Spleen (tissue), 11 donors: ENCODE data around the gene MCCC1. TPM values are rescaled to one million over a fixed set of nuclear protein-coding genes. Genes with fewer than 3 reads are reported as not detected.
A peak's percentile ranks its signal among the peaks of the same experiment; 100 is the strongest.

ENCODE experiments used
- DNase-seq: peaks from one replicate; pipeline ENCODE4 v3.0.0-alpha.2; 2020
- H3K27ac ChIP-seq, 8 donors: fragments of 200-600 bp; sonication (generic) in 7 of 8; 1 replicate in 4 of 8; 2 replicates in 4 of 8; pipeline versions ENCODE4 v1.5.0 to v1.8.0; 2016 to 2021; ENCODE audit warnings: inconsistent platforms in 4 of 8, mild to moderate bottlenecking in 4 of 8, moderate library complexity in 1 of 8
- H3K27me3 ChIP-seq, 7 donors: fragments of 200-600 bp; sonication (generic) in 6 of 7; replicated peaks in 1 of 7; 1 replicate in 4 of 7; 2 replicates in 3 of 7; pipeline versions ENCODE4 v1.5.0 to v1.8.0; 2016 to 2021; ENCODE audit warnings: inconsistent platforms in 3 of 7, mild to moderate bottlenecking in 1 of 7
- H3K36me3 ChIP-seq, 6 donors: fragments of 200-600 bp; sonication (generic) in 5 of 6; 1 replicate in 4 of 6; 2 replicates in 2 of 6; pipeline versions ENCODE4 v1.5.0 to v1.8.0; 2016 to 2021; ENCODE audit warnings: inconsistent platforms in 2 of 6
- H3K4me1 ChIP-seq, 6 donors: fragments of 200-600 bp; sonication (generic) in 5 of 6; 1 replicate in 3 of 6; 2 replicates in 3 of 6; pipeline versions ENCODE4 v1.5.0 to v1.8.0; 2016 to 2021; ENCODE audit warnings: inconsistent platforms in 3 of 6
- H3K4me3 ChIP-seq, 8 donors: fragments of 200-600 bp; sonication (generic) in 7 of 8; 1 replicate in 4 of 8; 2 replicates in 4 of 8; pipeline versions ENCODE4 v1.5.0 to v1.8.0; 2016 to 2021; ENCODE audit warnings: inconsistent platforms in 4 of 8, mild to moderate bottlenecking in 4 of 8, moderate library complexity in 2 of 8
- H3K9me3 ChIP-seq, 8 donors: fragments of 200-600 bp; sonication (generic) in 7 of 8; 1 replicate in 4 of 8; 2 replicates in 4 of 8; pipeline versions ENCODE4 v1.5.0 to v1.8.0; 2016 to 2021; ENCODE audit warnings: inconsistent platforms in 4 of 8
- CTCF ChIP-seq, 11 experiments: fragments of 200-600 bp in 7 of 11; fragments of 450-650 bp in 4 of 11; sonication (generic) in 4 of 11; IDR thresholded peaks in 8 of 11; conservative IDR thresholded peaks in 3 of 11; 1 replicate in 7 of 11; 2 replicates in 4 of 11; pipeline versions ENCODE4 v1.4.0 to v1.8.0; 2016 to 2021; ENCODE audit warnings: antibody characterized with exemption in 11 of 11, inconsistent platforms in 4 of 11, mild to moderate bottlenecking in 1 of 11
- POLR2A ChIP-seq, 3 donors: fragments of 450-650 bp; IDR thresholded peaks; one replicate each; pipeline ENCODE4 v1.5.1; 2017; ENCODE audit warnings: antibody characterized with exemption in 3 of 3, mild to moderate bottlenecking in 1 of 3
- POLR2AphosphoS5 ChIP-seq, 3 donors: sonication (generic); formaldehyde crosslinking; IDR thresholded peaks; one replicate each; pipeline ENCODE4 v1.5.1; 2017; ENCODE audit warnings: antibody characterized with exemption in 3 of 3
- WGBS, 5 donors: extraction: QIAGEN DNeasy Blood & Tissue Kit in 3 of 5; methylation state at CpG; one replicate each; pipeline versions ENCODE4 v1.1.5 to v1.1.7; 2013 to 2018; 5-methylcytosine and 5-hydroxymethylcytosine counted together
- intact Hi-C: fragments of 100-400 bp; cut with DNase I; formaldehyde crosslinking; loops from one replicate; pipeline ENCODE4 v1.15.0; 2023; ENCODE audit warnings: low total_unique reads
- polyA plus RNA-seq, 3 donors: library from polyadenylated mRNA; stranded (reverse); fragments of 200-250 nt; gene quantifications; one replicate each; pipeline ENCODE4 v1.2.1, GENCODE V29; 2013
- total RNA-seq, 7 donors: library from RNA; depleted of rRNA in 3 of 7; stranded (reverse); fragments of >200 nt in 3 of 7; fragmentation: NEBNext Ultra II Directional in 4 of 7; extraction: Animal tissue kit (Norgen Biotek cat#: 25700) in 4 of 7; gene quantifications; one replicate each; pipeline versions ENCODE4 v1.1.0 to v1.2.1, GENCODE V29; 2016 to 2021
- donor health status: healthy with polysubstance abuse.
- donor health status: DM: no; HTN: no; CAD: no; lungs with moderate emphysema.
- donor health status: DM: no; HTN: no; CAD: no.
- donor health status: Bipolar disorder and iron deficiency.
- donor health status: healthy.
- donor health status: DM: no; HTN: no; CAD: no.
- donor health status: DM: yes; HTN: yes; CAD: no.

Gene MCCC1
- total and polyA plus RNA-seq, 10 donors, result 18.6 to 96.1 (median 28.7) TPM

- Histone ChIP-seq H3K9me3 (no peaks in the 10 kb centered on the region), H3K36me3 (peaks cover 2 to 91% (median 31%) of the 10 kb centered on the region in 6 donors), H3K27me3 (no peaks in the 10 kb centered on the region), H3K27ac (no peak overlapping the region), H3K4me3 (no peak overlapping the region), H3K4me1 (no peaks in the 10 kb centered on the region)
- intact Hi-C loops, result no loop called here
- TF ChIP-seq CTCF (IDR thresholded peaks at IDR 0.05 in 8 of 11, conservative IDR thresholded peaks at IDR 0.05 in 3 of 11) (no peak), POLR2A (IDR thresholded peaks at IDR 0.05) (no peak), POLR2AphosphoS5 (IDR thresholded peaks at IDR 0.05) (no peak)
- WGBS, 5 donors, result 51 to 71% (median 60%) methylated on average over 2 of the region's 2 CpGs
- no peak for DNase-seq
Observed at GRCh38 chr3:183015185-183015584, 84.1 kb downstream of the MCCC1 start.

GRCh38 chr3:183013856-183014255 lies 85.4 kb downstream of the MCCC1 start:
- WGBS, 5 donors, result 79 to 90% (median 84%) methylated on average over 6 of the region's 6 CpGs

GRCh38 chr3:183013074-183013473 lies 86.2 kb downstream of the MCCC1 start:
- DNase-seq, result no peak
- H3K4me3 ChIP-seq, result no peak overlapping the region
- 90 to 97% (median 95%) methylated on average over 5 of the region's 5 CpGs for WGBS, 5 donors
- no peaks in the 10 kb centered on the region for H3K27me3 ChIP-seq
- H3K27ac ChIP-seq, result no peak overlapping the region
- H3K9me3 ChIP-seq, result no peaks in the 10 kb centered on the region
- H3K4me1 ChIP-seq, result no peaks in the 10 kb centered on the region
- peaks cover 0 to 71% (median 17%) of the 10 kb centered on the region in 6 donors for H3K36me3 ChIP-seq
- TF ChIP-seq POLR2A (IDR thresholded peaks at IDR 0.05) (no peak), POLR2AphosphoS5 (IDR thresholded peaks at IDR 0.05) (no peak), CTCF (IDR thresholded peaks at IDR 0.05 in 8 of 11, conservative IDR thresholded peaks at IDR 0.05 in 3 of 11) (no peak)
- intact Hi-C loops, result no loop called here

More at GRCh38 chr3:183013856-183014255, 85.4 kb downstream of the MCCC1 start:
- H3K27me3 ChIP-seq, result no peaks in the 10 kb centered on the region
- intact Hi-C loops, result no loop called here
- TF ChIP-seq POLR2A (IDR thresholded peaks at IDR 0.05) (no peak), POLR2AphosphoS5 (IDR thresholded peaks at IDR 0.05) (no peak), CTCF (IDR thresholded peaks at IDR 0.05 in 8 of 11, conservative IDR thresholded peaks at IDR 0.05 in 3 of 11) (no peak)
- peaks cover 0 to 78% (median 19%) of the 10 kb centered on the region in 6 donors for H3K36me3 ChIP-seq
- H3K4me1 ChIP-seq, result no peaks in the 10 kb centered on the region
- peak; percentile 35 for DNase-seq
- no peak overlapping the region for H3K27ac ChIP-seq
- no peaks in the 10 kb centered on the region for H3K9me3 ChIP-seq
- no peak overlapping the region for H3K4me3 ChIP-seq

- DNase-seq, result no peak
- Histone ChIP-seq H3K4me3 (no peak overlapping the region), H3K9me3 (no peaks in the 10 kb centered on the region), H3K27me3 (no peaks in the 10 kb centered on the region), H3K27ac (no peak overlapping the region), H3K4me1 (no peaks in the 10 kb centered on the region), H3K36me3 (peaks cover 0 to 40% (median 0%) of the 10 kb centered on the region in 6 donors)
- intact Hi-C loops, result no loop called here
- TF ChIP-seq POLR2AphosphoS5 (IDR thresholded peaks at IDR 0.05), result no peak
- no peak for TF ChIP-seq POLR2A (IDR thresholded peaks at IDR 0.05)
- no peak for TF ChIP-seq CTCF (IDR thresholded peaks at IDR 0.05 in 8 of 11, conservative IDR thresholded peaks at IDR 0.05 in 3 of 11)
Observed at GRCh38 chr3:183008800-183009199, 90.5 kb downstream of the MCCC1 start.
